ENCODE data around the gene MICALL1. TPM values are rescaled to one million over a fixed set of nuclear protein-coding genes. Genes with fewer than 3 reads are reported as not detected.

The MICALL1 gene
- polyA plus RNA-seq, 2 of the 4 experiments (the other 2 are of a cell fraction), result 10.4 to 18.6 TPM

- TF ChIP-seq, protein P1, sequence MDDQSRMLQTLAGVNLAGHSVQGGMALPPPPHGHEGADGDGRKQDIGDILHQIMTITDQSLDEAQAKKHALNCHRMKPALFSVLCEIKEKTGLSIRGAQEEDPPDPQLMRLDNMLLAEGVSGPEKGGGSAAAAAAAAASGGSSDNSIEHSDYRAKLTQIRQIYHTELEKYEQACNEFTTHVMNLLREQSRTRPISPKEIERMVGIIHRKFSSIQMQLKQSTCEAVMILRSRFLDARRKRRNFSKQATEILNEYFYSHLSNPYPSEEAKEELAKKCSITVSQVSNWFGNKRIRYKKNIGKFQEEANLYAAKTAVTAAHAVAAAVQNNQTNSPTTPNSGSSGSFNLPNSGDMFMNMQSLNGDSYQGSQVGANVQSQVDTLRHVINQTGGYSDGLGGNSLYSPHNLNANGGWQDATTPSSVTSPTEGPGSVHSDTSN (IDR thresholded peaks at IDR 0.05), result no peak
Measured at GRCh38 chr22:37865510-37865909, 40.6 kb upstream of the MICALL1 start (continued).

- CTCF ChIA-PET, result no interaction called here
- POLR2A ChIA-PET, result no interaction called here
- 79% methylated on average over 4 of the region's 7 CpGs for WGBS (ENCODE audit: missing lambda C conversion rate)
- no peak overlapping the region for H3K27ac ChIP-seq
- DNase-seq (ENCODE audit: low read depth in 1 of 2, low spot score in 1 of 2), result no peak
- H3K4me1 ChIP-seq, result no peaks in the 10 kb centered on the region
- FAIRE-seq, result no peak
- TF ChIP-seq ESRRA (IDR thresholded peaks at IDR 0.05; ENCODE audit: borderline replicate concordance, low read length) (no peak), EHMT2 (IDR thresholded peaks at IDR 0.05; ENCODE audit: low read depth) (no peak), FOSL2 (IDR thresholded peaks at IDR 0.05) (no peak), FOSL2 (CRISPR knock-in tag; IDR thresholded peaks at IDR 0.05) (no peak), CHD4 (IDR thresholded peaks at IDR 0.05; ENCODE audit: borderline replicate concordance) (no peak)
- ATAC-seq, result no peak; a peak in 1 of 6 replicates
- H3K4me3 ChIP-seq, result no peak overlapping the region
- no peaks in the 10 kb centered on the region for H3K9me3 ChIP-seq
- H3K4me2 ChIP-seq, result no peak overlapping the region
Measured at GRCh38 chr22:37870273-37870672, 35.8 kb upstream of the MICALL1 start.

- no peak overlapping the region for H3K4me2 ChIP-seq
- ChIA-PET CTCF (interaction anchor here (0.7 to 2.9 kb wide), 4 partner anchors 9 to 51 kb away, joined by 3 to 13 read pairs (median 4); no protein-coding TSS in a partner anchor), POLR2A (no interaction called here)
- 61% methylated on average over 6 of the region's 6 CpGs for WGBS (ENCODE audit: missing lambda C conversion rate)
- H3K4me1 ChIP-seq, result no peaks in the 10 kb centered on the region
- no peak overlapping the region for H3K4me3 ChIP-seq
- FAIRE-seq (no peak), DNase-seq (ENCODE audit: low read depth in 1 of 2, low spot score in 1 of 2) (no peak), ATAC-seq (no peak)
- H3K27ac ChIP-seq, result no peak overlapping the region
- no peaks in the 10 kb centered on the region for H3K9me3 ChIP-seq
- TF ChIP-seq MAX (IDR thresholded peaks at IDR 0.05), result no peak
- no peak for TF ChIP-seq HMGXB4 (CRISPR knock-in tag; IDR thresholded peaks at IDR 0.05; ENCODE audit: borderline replicate concordance)
- no peak for TF ChIP-seq CHD2 (IDR thresholded peaks at IDR 0.05; ENCODE audit: low read length, partially characterized antibody)
- TF ChIP-seq EHF (CRISPR knock-in tag; IDR thresholded peaks at IDR 0.05), result no peak
- no peak for TF ChIP-seq BHLHE40 (IDR thresholded peaks at IDR 0.05; ENCODE audit: low read depth, low read length)
- TF ChIP-seq EHMT2 (IDR thresholded peaks at IDR 0.05; ENCODE audit: low read depth), result no peak
- TF ChIP-seq ATOH8 (CRISPR knock-in tag; IDR thresholded peaks at IDR 0.05; ENCODE audit: low read depth), result no peak
- no peak for TF ChIP-seq EP300 (IDR thresholded peaks at IDR 0.05)
- no peak for TF ChIP-seq CTCF (IDR thresholded peaks at IDR 0.05)
- no peak for TF ChIP-seq FOSL2 (IDR thresholded peaks at IDR 0.05)
- no peak for TF ChIP-seq FOSL2 (CRISPR knock-in tag; IDR thresholded peaks at IDR 0.05)
Measured at GRCh38 chr22:37880668-37881440, 25.2 kb upstream of the MICALL1 start.

Measured in A549 (cell line).